ENCODE measurements around the gene ARSD.
"Not testable (repeated sequence)": the region's sequence is repeated elsewhere in the genome, so short reads cannot be mapped to it uniquely, and the experiment has no call there.

The ARSD gene

DNA sequence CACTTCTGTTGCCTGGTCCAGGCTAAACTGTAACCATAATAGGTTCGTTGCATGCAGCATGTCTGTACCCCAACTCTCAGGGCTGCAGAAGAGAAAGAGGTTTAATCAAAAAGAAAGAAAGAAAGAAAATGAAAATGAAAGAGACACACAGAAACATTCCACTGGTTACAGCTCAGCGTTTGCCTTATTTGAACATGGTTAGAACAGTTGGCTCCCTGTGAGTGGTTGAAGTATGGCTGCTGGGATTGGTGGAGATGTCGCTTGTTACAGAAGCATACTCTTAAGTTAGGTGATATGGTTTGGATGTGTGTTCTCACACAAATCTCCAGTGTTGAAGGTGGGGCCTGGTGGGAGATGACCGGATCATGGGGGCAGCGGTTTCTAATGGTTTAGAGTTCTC, 36.3 kb downstream of the ARSD start:
- DNase-seq (ENCODE audit: low read depth in 4 of 4, low spot score in 1 of 4) = no peak

DNA sequence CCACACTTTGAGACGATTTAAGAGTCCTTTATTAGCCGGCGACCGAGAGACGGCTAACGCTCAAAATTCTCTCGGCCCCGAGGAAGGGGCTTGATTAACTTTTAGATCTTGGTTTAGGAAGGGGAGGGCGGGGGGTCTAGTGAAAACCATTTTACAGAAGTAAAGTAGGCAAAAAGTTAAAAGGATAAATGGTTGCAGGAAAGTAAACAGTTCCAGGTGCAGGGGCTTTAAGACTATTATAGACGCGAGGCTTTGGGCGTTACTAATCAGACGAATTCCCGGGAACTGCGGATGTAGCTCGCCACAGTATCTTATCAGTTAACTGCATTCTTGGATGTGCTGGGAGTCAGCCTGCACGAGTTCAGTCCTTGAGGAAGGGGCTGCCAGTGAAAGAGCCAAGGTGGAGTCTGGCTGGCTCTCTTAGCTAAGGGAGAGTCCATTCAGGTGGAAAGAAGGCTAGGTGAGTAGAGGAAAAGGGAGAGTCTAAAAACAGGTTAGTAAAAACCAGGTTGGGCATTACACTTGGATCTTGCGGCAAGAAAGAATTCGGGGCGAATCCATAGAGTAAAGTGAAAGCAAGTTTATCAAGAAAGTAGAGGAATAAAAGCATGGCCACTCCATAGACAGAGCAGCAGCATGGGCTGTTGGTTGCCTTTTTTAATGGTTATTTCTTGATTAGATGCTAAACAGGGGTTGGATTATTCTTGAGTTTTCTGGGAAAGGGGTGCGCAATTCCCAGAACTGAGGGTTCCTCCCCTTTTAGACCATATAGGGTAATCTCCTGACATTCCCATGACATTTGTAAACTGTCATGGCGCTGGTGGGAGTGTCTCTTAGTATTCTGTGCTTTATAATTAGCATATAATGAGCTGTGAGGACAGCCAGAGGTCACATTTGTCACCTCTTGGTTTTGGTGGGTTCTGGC, 38.3 kb downstream of the ARSD start:
- not testable (repeated sequence) for DNase-seq (ENCODE audit: low read depth in 4 of 4, low spot score in 1 of 4)

DNA sequence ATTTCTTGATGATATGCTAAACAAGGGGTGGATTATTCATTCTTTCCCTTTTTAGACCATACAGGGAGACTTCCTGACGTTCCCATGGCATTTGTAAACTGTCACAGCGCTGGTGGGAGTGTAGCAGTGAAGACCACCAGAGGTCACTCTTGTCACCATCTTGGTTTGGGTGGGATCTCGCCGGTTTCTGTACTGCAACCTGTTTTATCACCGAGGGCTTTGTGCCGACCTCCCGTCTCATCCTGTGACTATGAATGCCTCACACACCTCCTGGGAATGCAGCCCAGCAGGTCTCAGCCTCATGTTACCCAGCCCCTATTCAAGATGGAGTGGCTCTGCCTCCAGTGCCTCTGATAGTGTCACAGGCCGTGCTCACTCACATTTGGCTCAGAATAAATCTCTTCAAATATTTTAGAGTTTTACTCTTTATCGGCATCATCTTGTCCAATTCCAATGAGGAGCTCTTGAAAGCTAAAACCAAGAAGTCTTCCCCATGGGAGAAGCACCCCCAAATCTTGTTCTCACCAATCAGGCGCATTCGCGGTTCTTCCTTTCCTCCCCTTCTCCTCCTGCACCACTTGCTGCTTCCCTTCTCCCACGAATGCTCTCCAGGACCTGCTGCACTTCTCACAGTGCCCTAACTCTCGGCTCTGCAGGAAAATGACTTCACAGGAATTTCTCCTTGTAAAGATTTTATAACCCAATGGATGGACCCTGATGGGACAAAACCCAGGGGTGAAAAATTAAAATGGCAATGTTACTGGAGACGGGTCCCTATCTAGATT, 39.2 kb downstream of the ARSD start:
- not testable (repeated sequence) for DNase-seq (ENCODE audit: low read depth in 4 of 4, low spot score in 1 of 4)

DNA sequence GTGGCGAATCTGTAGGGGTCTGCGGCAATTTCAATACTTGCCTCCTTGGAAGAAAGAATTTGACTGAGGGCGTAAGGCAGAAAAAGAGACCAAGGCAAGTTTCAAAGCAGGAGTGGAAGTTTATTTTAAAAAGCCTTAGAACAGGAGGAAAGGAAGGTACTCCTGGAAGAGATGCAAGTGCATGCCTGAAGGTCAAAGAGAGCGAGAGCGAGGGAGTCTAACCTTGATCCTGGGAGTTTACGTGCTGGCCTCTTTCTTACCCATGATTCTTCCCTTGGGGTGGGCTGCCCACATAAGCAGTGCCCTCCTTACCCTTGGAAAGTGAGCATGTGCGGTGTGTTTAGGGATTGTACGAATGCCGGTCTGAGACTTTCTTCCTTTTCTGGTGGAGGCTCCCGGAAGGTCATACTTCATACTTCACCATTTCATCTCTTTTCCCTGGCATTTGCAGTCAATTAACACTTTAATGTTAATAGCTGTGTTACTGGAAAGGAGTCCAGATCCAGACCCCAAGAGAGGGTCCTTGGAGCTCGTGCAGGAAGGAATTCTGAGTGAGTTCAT, 40.0 kb downstream of the ARSD start:
- DNase-seq (ENCODE audit: low read depth in 4 of 4, low spot score in 1 of 4) = no peak

DNA sequence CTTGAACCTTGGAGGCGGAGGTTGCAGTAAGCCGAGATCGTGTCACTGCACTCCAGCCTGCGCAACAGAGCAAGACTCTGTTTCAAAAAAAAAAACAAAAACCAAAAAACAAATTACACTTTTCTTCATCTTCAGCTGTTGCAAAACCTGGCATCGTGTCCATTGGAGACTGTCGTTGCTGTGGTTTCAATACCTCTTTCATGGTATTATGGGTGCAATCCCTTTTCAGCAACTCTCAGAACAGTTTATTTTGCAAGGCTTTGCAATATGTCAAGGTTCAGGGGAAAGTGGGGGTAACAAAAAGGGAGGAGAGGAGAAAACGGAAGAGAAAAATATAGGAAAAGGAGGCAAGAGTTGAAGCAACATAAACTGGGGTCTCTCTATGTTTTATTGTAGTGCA, 40.8 kb downstream of the ARSD start:
- DNase-seq (ENCODE audit: low read depth in 4 of 4, low spot score in 1 of 4) = no peak

DNA sequence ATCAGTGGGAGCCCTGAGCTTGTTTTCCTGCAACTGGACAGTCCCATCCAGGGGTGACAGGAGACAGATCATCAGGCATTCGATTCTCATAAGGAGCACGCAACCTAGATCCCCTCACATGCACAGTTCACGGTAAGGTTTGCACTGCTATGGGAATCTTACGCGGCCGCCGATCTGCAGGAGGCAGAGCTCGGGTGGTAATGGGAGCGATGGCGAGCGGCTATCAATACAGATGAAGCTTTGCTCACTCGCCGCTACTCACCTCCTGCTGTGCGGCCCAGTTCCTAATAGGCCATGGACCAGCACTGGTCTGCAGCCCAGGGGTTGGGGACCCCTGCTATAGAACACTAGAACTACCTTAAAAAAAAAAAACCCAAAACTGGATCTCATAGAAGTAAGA, 45.4 kb downstream of the ARSD start:
- no peak for DNase-seq (ENCODE audit: low read depth in 4 of 4, low spot score in 1 of 4)

DNA sequence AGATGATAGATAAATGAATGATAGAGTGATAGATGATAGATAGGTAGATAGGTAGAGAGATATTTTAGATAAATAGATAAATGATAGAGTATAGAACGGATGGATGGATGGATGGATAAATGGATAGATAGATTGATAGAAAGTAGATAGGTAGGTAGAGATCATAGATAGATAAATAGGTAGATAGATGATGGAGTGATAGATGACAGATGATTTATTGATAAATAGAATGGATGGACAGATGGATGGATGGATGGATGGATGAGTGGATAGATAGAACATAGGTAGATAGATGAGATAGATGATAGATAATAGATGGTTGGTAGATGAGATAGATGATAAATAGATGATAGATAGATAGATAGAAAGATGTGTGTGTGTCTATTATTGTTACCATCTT, 49.5 kb downstream of the ARSD start:
- no peak for DNase-seq (ENCODE audit: low read depth in 4 of 4, low spot score in 1 of 4)

DNA sequence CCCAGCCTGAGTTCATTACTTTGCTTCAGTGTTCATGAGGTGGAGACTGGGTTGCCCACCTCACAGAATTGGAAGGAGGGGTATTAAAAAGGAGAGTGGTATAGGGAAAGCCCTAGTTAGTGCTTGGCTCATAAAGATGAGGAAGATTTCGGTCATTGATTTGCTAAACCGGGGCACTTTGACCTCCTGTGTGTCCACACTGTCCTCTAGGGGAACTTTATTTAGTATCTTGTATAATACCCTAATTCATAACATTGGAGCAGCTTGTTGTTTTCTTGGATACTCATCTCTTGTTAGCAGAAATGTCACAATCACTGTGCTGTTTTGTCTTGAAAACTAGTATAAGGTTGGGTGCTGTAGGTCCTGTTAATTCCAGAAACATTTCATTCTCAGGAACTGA, 50.6 kb downstream of the ARSD start:
- DNase-seq (ENCODE audit: low read depth in 4 of 4, low spot score in 1 of 4) = no peak

DNA sequence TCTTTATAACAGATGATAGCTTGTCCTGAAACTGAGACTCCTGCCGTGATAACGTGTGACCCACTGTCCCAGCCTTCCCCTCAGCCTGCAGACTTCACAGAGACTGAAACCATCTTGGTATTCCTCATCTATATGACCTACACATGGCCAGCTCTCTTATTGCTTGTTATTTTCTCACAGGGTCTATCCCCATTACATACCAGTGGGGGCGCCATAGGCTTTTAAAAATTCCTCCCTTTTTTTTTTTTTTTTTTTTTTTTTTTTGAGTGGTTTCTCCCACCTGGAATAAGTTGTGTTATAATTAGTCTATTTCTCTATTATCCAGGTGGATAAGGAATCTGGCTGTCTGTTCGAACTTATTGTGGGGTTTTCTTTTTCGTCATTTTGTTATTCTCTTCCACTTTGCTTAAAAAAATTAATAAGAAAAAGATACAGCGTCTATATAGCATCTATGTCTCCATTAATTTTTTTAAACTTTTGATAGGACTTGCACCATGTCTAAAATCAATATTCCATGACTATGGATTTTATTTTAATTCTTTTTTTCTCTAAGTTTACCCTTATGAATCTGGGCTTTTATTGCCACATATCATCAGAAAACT, 53.2 kb downstream of the ARSD start:
- DNase-seq (ENCODE audit: low read depth in 4 of 4, low spot score in 1 of 4) = no peak

DNA sequence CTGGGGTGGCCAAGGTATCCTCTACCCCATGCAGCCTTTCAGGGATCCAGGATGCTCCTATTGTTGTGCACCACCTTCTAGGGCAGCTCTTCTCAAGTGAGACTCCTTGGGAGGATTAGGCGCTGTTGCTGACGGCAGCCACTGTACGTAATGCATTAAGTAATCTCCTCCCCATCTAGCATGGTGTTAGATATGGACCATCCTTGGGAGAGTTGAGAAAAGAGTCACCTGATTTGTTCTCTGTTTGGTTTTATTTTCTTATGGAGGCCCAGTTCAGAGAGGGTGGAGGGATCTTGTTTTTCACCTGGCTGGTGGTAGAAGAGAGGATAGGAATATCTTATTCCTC, 54.0 kb downstream of the ARSD start:
- no peak for DNase-seq (ENCODE audit: low read depth in 4 of 4, low spot score in 1 of 4)

DNA sequence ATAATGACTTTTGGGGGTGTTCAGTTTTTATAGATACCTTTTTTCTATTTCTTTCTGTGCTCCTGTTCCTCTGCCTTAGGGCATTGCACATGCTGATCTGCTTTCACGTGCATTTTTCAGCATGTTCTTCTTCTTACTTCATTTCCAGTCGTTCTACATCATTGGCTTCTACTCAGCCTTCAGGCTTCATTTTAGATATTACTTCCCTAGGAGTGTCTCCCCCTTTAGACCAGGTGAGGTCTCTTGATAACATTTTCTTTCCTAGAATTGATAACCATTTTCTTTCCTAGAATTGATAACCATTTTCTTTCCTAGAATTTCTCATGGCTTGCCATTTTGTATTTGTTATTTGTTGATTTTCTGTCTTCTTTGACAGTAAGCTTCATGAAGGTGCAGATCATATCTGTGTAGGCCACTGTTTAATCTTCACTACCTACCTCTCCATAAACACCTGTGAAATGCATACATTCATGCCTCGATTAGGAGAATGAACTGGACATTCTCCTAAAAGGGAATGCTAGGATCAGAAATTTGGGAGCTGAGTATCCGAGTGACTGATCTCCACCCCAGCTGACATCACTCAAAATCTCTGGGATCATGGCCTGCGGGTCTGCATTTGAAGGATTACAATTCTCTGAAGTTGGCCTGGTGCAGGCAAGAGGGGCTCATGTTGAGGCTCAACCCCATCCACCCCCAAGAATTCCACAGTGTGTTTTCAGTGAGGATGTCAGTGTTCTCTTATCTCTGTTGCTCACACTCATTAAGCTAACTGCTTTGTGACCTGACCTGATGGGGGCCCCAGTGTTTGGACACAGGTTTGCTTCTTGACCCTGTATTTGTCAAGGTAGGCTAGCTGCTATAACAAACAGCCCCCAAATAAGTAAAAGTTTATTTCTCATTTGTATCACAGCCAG, 54.7 kb downstream of the ARSD start:
- no peak for DNase-seq (ENCODE audit: low read depth in 4 of 4, low spot score in 1 of 4)

DNA sequence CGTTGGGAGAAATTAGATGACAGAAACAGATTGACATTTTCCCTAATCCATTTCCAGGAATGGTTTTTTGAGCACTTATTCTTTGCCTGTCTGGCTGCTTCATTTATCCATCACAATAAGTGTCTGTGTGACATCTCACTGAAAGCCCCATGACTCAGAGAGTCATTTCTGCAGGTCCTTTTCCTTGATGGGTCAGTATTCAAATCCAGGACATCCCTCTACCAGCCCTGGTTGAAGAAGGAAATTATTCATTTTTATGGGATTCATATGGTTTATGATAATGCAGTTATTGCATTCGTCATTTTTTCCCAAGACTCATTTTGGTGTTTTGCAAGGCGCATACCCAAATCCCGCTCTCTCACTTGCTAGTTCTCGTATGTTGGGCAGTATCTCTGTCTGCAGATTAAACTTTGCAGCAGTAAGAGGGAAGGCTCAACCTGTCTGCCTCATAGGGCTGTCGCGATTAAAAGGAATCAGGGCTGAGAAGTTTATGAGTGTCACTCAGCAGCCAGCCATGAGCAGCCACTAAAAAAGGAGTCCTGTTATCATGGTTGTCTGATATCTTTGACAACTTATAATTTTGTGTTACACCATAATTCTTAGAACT, 56.4 kb downstream of the ARSD start:
- DNase-seq (ENCODE audit: low read depth in 4 of 4, low spot score in 1 of 4) = no peak

DNA sequence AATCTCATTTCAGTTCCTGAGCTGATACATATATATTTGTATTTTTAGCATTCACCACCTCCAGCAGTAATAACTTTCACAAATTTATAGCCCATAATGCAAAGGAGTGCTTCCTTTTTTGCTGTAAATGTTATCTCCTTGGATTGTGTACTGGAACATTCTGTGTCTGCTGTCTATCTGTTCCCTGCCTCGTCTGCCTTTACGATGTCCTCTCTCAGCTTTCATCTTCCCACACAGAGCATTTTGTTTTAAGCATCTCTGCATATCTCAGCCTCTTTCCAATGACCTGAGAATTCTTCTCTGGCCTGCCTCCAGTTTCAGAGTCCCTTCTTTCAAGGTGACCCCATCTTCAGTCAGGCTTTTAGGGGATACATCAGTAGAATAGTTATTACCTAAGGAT, 57.3 kb downstream of the ARSD start:
- no peak for DNase-seq (ENCODE audit: low read depth in 4 of 4, low spot score in 1 of 4)

DNA sequence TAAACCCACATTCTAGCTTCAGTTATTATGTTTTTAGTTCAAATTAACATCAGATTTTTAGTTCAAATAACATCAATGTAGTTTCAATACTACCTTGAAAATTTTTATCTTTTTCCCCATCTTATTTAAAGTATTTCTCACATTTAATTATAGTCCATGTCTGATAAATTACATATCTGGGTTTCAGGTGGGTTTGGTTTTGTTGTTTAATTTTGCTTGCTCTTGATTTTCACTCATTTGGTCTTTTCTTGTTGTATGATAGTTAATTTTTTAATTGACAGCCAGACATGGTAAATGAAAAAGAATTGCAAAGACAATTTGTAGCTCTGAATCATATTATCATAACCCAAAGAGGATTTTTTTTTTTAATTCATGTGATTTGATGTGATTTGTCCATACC, 58.5 kb downstream of the ARSD start:
- DNase-seq (ENCODE audit: low read depth in 4 of 4, low spot score in 1 of 4) = no peak

DNA sequence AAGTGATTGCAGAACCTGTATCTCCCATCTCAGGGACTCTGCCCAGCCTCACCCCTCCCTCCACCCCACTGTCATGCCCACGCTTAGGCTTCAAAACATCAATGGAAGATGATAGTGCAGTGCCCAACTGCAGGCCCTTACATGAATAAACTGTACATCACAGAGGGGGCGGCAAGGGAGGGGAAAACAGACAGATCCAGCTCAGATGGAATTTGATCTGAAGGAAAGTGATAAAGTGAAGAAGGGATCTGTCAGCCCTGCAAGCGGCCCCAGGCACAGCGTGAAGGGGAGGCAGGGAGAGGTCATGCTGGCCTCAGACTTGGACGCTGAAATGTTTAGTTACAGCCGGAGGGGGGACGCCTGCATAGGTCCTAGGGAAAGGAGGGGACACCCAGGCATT, 61.9 kb downstream of the ARSD start:
- no peak for DNase-seq (ENCODE audit: low read depth in 4 of 4, low spot score in 1 of 4)

DNA sequence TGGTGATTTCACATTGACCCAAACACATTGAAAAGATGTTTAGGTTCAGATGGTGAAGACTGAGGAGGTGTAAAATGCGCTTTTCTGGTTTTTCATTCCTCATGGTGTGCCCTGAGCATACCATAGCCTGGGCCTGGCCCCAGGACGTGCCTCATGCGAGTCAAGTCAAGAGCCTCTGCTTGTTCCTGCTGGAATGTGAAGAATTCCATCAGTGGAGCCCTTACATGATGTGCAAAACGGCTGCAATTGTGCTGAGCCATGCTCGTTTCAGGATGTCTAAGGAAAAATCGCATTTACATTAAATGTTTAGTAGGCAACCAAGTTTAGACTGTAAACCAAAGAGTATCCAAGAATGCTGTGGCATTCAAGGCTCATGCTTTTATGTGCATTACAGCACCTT, 65.5 kb downstream of the ARSD start:
- DNase-seq (ENCODE audit: low read depth in 4 of 4, low spot score in 1 of 4) = no peak

DNA sequence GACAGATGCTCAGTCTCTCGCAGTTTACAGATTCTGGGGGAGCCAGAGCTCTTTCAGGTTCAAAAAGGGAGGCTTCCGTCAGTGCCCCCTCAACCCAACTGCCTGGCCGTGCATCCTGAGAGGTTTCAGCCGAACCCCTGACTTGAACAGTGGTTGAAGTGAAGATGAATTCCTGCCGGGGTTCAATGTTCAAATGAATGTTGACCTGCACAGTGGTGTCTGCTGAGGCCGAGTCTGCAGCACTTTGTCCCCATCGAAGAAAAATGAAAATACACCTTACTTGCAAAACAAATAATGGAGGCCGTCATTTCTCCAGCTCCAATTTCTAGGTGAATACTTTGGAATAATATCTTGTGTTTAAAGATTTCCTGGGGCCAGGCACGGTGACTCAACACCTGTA, 66.7 kb downstream of the ARSD start:
- no peak for DNase-seq (ENCODE audit: low read depth in 4 of 4, low spot score in 1 of 4)

DNA sequence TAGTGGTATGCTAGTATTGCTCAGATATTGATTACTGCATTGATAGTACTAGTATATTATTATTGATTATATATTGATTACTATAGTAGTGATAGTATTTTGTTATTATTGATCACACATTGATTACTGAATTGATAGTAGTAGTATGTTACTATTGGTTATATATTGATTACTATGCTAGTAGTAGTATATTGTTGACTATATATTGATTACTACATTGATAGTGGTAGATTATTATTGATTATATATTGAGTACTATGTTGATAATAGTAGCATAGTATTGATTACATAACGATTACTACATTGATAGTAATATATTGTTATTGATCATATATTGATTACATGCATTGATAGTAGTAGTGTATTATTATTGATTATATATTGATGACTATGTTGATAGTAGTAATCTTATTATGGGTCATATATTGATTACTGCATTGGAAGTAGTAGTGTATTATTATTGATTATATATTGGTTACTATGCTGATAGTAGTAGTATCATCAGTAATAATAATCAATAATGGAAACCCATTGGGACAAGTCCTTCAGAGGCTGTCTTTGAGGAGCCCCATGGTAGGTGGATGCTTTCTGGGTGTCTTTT, 69.8 kb downstream of the ARSD start:
- DNase-seq (ENCODE audit: low read depth in 4 of 4, low spot score in 1 of 4) = no peak

DNA sequence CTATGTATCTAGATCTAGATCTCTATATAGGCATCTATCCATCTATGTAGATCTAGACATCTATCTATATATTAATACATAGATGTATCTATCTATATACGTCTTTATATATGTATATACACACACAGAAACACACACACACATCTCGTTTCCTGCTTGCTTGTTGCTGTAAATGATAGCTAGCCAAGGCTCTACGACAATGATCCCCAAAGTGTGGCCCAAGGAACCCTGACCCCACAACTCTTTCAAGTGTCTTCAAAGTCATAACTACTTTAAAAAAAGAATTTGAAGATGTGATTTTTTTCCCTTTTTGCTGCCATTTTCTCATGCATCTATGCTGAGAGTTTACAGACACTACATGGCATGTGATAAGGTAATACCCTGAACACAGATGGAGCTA, 71.6 kb downstream of the ARSD start:
- DNase-seq (ENCODE audit: low read depth in 4 of 4, low spot score in 1 of 4) = no peak

DNA sequence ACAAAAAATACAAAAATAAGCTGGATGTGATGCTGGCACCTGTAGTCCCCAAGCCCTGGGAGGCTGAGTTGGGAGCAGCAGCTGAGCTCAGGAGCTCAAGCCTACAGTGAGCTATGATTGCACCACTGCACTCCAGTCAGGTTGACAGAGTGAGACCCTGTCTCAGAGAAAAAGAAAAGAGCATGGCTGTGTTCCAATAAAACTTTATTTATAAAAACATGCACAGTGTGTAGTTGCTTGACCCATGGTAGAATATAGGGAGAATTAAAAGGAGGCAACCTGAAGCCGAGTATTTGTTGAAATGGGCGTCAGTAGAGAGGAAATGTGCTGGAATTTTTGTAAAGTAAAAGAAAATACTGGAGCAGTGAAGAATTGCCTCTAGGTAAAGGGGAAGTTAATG, 73.4 kb downstream of the ARSD start:
- no peak for DNase-seq (ENCODE audit: low read depth in 4 of 4, low spot score in 1 of 4)
